HG03354 (cell line): ENCODE measurements around the gene CLTCL1.

Experiments
- ATAC-seq: cut with Tn5 transposase; IDR thresholded peaks from one replicate; pipeline ENCODE4 v1.9.1; 2021; ENCODE audit warnings: mild to moderate bottlenecking; ENCODE audit not compliant: unreplicated experiment, poor library complexity, severe bottlenecking

Gene CLTCL1

GRCh38 chr22:19201869-19202798, 89.4 kb downstream of the CLTCL1 start:
- no peak for ATAC-seq

- ATAC-seq: no peak
These were observed 90.2 kb downstream of the CLTCL1 start for GRCh38 chr22:19201130-19201868.

DNA sequence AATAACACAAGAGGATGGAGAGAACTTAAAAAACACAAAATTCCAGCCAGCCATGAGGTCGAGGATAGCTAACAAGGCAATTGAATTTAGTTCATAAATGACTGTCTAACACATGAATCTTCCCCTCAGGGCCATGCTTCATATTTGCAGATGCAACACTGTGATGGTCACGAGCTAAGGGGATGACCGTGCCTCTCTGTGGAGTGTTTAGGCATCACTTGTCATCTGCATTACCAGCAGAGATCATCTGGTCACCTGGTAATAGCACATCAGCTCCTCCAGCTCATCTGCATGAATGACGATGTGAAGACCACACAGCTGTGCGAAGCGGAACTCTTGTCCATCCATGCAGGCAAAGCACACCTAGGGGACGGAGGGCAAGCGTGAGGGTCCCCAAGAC, 92.0 kb downstream of the CLTCL1 start:
- ATAC-seq: no peak

- no peak for ATAC-seq
These were observed 93.3 kb downstream of the CLTCL1 start for GRCh38 chr22:19197997-19198865.

- ATAC-seq: no peak
These were observed 94.5 kb downstream of the CLTCL1 start for GRCh38 chr22:19196841-19197612.

GRCh38 chr22:19195796-19196731, 95.5 kb downstream of the CLTCL1 start:
- no peak for ATAC-seq

- ATAC-seq: no peak
These were observed 96.6 kb downstream of the CLTCL1 start for GRCh38 chr22:19194766-19195536.

- no peak for ATAC-seq
These were observed 97.6 kb downstream of the CLTCL1 start for GRCh38 chr22:19193879-19194278.

GRCh38 chr22:19187716-19188563, 103.6 kb downstream of the CLTCL1 start:
- ATAC-seq: no peak

GRCh38 chr22:19184276-19184997, 107.1 kb downstream of the CLTCL1 start:
- no peak for ATAC-seq

- ATAC-seq: no peak
These were observed 108.3 kb downstream of the CLTCL1 start for GRCh38 chr22:19183216-19183615.

GRCh38 chr22:19182472-19183157, 108.9 kb downstream of the CLTCL1 start:
- ATAC-seq: no peak

- ATAC-seq: no peak
These were observed 109.6 kb downstream of the CLTCL1 start for GRCh38 chr22:19181786-19182471.

GRCh38 chr22:19180740-19181410, 110.6 kb downstream of the CLTCL1 start:
- no peak for ATAC-seq
